Measurements from ENCODE around the gene CACNB2.

The CACNB2 gene

GRCh38 chr10:18134509-18134908, 5.7 kb upstream of the CACNB2 start:
- no peak for DNase-seq (ENCODE audit: low read depth)
- no peak overlapping the region for H3K4me3 ChIP-seq (ENCODE audit: low read depth, low read length)
- no peak for TF ChIP-seq CTCF (conservative IDR thresholded peaks at IDR 0.05; ENCODE audit: low read depth, low read length)

GRCh38 chr10:18134921-18135320, 5.3 kb upstream of the CACNB2 start:
- no peak for TF ChIP-seq CTCF (conservative IDR thresholded peaks at IDR 0.05; ENCODE audit: low read depth, low read length)
- no peak for DNase-seq (ENCODE audit: low read depth)
- no peak overlapping the region for H3K4me3 ChIP-seq (ENCODE audit: low read depth, low read length)

GRCh38 chr10:18136073-18136791, 4.0 kb upstream of the CACNB2 start:
- DNase-seq (ENCODE audit: low read depth), result no peak
- H3K4me3 ChIP-seq (ENCODE audit: low read depth, low read length), result no peak overlapping the region
- TF ChIP-seq CTCF (conservative IDR thresholded peaks at IDR 0.05; ENCODE audit: low read depth, low read length), result no peak

GRCh38 chr10:18137111-18137510, 3.1 kb upstream of the CACNB2 start:
- no peak overlapping the region for H3K4me3 ChIP-seq (ENCODE audit: low read depth, low read length)
- no peak for DNase-seq (ENCODE audit: low read depth)
- TF ChIP-seq CTCF (conservative IDR thresholded peaks at IDR 0.05; ENCODE audit: low read depth, low read length), result no peak

- H3K4me3 ChIP-seq (ENCODE audit: low read depth, low read length), result peak overlapping the region; percentile 66
- no peak for TF ChIP-seq CTCF (conservative IDR thresholded peaks at IDR 0.05; ENCODE audit: low read depth, low read length)
- no peak for DNase-seq (ENCODE audit: low read depth)
These were observed 977 bp downstream of the CACNB2 start for GRCh38 chr10:18140957-18141845.

GRCh38 chr10:18142151-18142550, 1.9 kb downstream of the CACNB2 start:
- TF ChIP-seq CTCF (conservative IDR thresholded peaks at IDR 0.05; ENCODE audit: low read depth, low read length), result no peak
- no peak for DNase-seq (ENCODE audit: low read depth)

More at GRCh38 chr10:18142151-18142550, 1.9 kb downstream of the CACNB2 start:
- no peak overlapping the region for H3K4me3 ChIP-seq (ENCODE audit: low read depth, low read length)
